T-helper 1 cell treated with Interleukin-12 subunit alpha and Interleukin-12 subunit beta and Interleukin-4 antibody, amounts not matched to agents 30 μg/mL and 1 μg/mL, for 36 hours (primary cell): ENCODE data around the gene SPACA5.
"Not testable (repeated sequence)": the region's sequence is repeated elsewhere in the genome, so short reads cannot be mapped to it uniquely, and the experiment has no call there.

Source experiments
- H3K27ac Mint-ChIP-seq: one replicate; pipeline ENCODE4 v1.8.0; 2021; ENCODE audit warnings: mild to moderate bottlenecking, mixed read lengths
- H3K27me3 Mint-ChIP-seq: one replicate; pipeline ENCODE4 v1.8.0; 2021; ENCODE audit warnings: low read depth, mixed read lengths
- H3K36me3 Mint-ChIP-seq: one replicate; pipeline ENCODE4 v1.8.0; 2021; ENCODE audit warnings: low read depth, mixed read lengths
- H3K4me1 Mint-ChIP-seq: one replicate; pipeline ENCODE4 v1.8.0; 2021; ENCODE audit warnings: low read depth, mixed read lengths
- H3K4me3 Mint-ChIP-seq: one replicate; pipeline ENCODE4 v1.8.0; 2021; ENCODE audit warnings: mild to moderate bottlenecking, moderate library complexity, mixed read lengths
- H3K9me3 Mint-ChIP-seq: one replicate; pipeline ENCODE4 v1.8.0; 2021; ENCODE audit warnings: mixed read lengths

The SPACA5 gene

GRCh38 chrX:48006688-48007087 is at the start of gene SPACA5:
Gene SPACA5, plus strand, starts transcription at chrX:48006988. Its CDS starts 815 bp downstream, at chrX:48007803.
- H3K4me3 Mint-ChIP-seq, H3K36me3 Mint-ChIP-seq, H3K27me3 Mint-ChIP-seq: not testable (repeated sequence)

GRCh38 chrX:47958206-47958605 is 48.6 kb upstream of the SPACA5 start:
- not testable (repeated sequence) for H3K4me1 Mint-ChIP-seq, H3K9me3 Mint-ChIP-seq, H3K27ac Mint-ChIP-seq, H3K36me3 Mint-ChIP-seq, H3K4me3 Mint-ChIP-seq, H3K27me3 Mint-ChIP-seq

More at GRCh38 chrX:48006688-48007087, at the start of gene SPACA5:
- peaks cover 14% of the 10 kb centered on the region for H3K4me1 Mint-ChIP-seq
- not testable (repeated sequence) for H3K27ac Mint-ChIP-seq, H3K9me3 Mint-ChIP-seq

- Mint-ChIP-seq H3K27ac (no peak overlapping the region), H3K9me3 (no peaks in the 10 kb centered on the region), H3K4me1 (no peaks in the 10 kb centered on the region), H3K36me3 (no peaks in the 10 kb centered on the region), H3K4me3 (no peak overlapping the region), H3K27me3 (no peaks in the 10 kb centered on the region)
Measured at GRCh38 chrX:47958761-47959342, 47.9 kb upstream of the SPACA5 start.

- H3K4me3 Mint-ChIP-seq = no peak overlapping the region
- no peaks in the 10 kb centered on the region for H3K4me1 Mint-ChIP-seq
- H3K9me3 Mint-ChIP-seq = peaks cover 8% of the 10 kb centered on the region
- no peaks in the 10 kb centered on the region for H3K27me3 Mint-ChIP-seq
- H3K36me3 Mint-ChIP-seq = no peaks in the 10 kb centered on the region
- no peak overlapping the region for H3K27ac Mint-ChIP-seq
Measured at GRCh38 chrX:47960406-47960805, 46.4 kb upstream of the SPACA5 start.

- not testable (repeated sequence) for H3K9me3 Mint-ChIP-seq, H3K36me3 Mint-ChIP-seq, H3K27ac Mint-ChIP-seq, H3K27me3 Mint-ChIP-seq, H3K4me1 Mint-ChIP-seq, H3K4me3 Mint-ChIP-seq
Measured at GRCh38 chrX:47961830-47962229, 45.0 kb upstream of the SPACA5 start.

GRCh38 chrX:47965526-47965925 is 41.3 kb upstream of the SPACA5 start:
- not testable (repeated sequence) for H3K4me1 Mint-ChIP-seq, H3K27ac Mint-ChIP-seq, H3K36me3 Mint-ChIP-seq, H3K4me3 Mint-ChIP-seq, H3K27me3 Mint-ChIP-seq
- peaks cover 28% of the 10 kb centered on the region for H3K9me3 Mint-ChIP-seq

- peaks cover 57% of the 10 kb centered on the region for H3K9me3 Mint-ChIP-seq
- H3K4me1 Mint-ChIP-seq = no peaks in the 10 kb centered on the region
- no peaks in the 10 kb centered on the region for H3K27me3 Mint-ChIP-seq
- no peak overlapping the region for H3K27ac Mint-ChIP-seq
- no peak overlapping the region for H3K4me3 Mint-ChIP-seq
- peaks cover 38% of the 10 kb centered on the region for H3K36me3 Mint-ChIP-seq
Measured at GRCh38 chrX:47973235-47973634, 33.6 kb upstream of the SPACA5 start.

GRCh38 chrX:47976254-47977151 is 30.3 kb upstream of the SPACA5 start:
- no peak overlapping the region for H3K27ac Mint-ChIP-seq
- peaks cover 65% of the 10 kb centered on the region for H3K36me3 Mint-ChIP-seq
- H3K27me3 Mint-ChIP-seq = no peaks in the 10 kb centered on the region
- no peaks in the 10 kb centered on the region for H3K4me1 Mint-ChIP-seq
- H3K4me3 Mint-ChIP-seq = no peak overlapping the region
- H3K9me3 Mint-ChIP-seq = peaks cover 61% of the 10 kb centered on the region

GRCh38 chrX:47991263-47992094 is 15.3 kb upstream of the SPACA5 start:
- peaks cover 16% of the 10 kb centered on the region for H3K4me1 Mint-ChIP-seq
- H3K27me3 Mint-ChIP-seq = no peaks in the 10 kb centered on the region
- H3K27ac Mint-ChIP-seq = no peak overlapping the region
- H3K4me3 Mint-ChIP-seq = no peak overlapping the region
- peaks cover 76% of the 10 kb centered on the region for H3K36me3 Mint-ChIP-seq
- H3K9me3 Mint-ChIP-seq = peaks cover 52% of the 10 kb centered on the region

- H3K27ac Mint-ChIP-seq = no peak overlapping the region
- H3K27me3 Mint-ChIP-seq = no peaks in the 10 kb centered on the region
- peaks cover 78% of the 10 kb centered on the region for H3K36me3 Mint-ChIP-seq
Measured at GRCh38 chrX:47992095-47992380, 14.8 kb upstream of the SPACA5 start.

GRCh38 chrX:47992669-47993068 is 14.1 kb upstream of the SPACA5 start:
- no peak overlapping the region for H3K4me3 Mint-ChIP-seq
- H3K4me1 Mint-ChIP-seq = peaks cover 16% of the 10 kb centered on the region
- peaks cover 75% of the 10 kb centered on the region for H3K36me3 Mint-ChIP-seq
- H3K9me3 Mint-ChIP-seq = peaks cover 44% of the 10 kb centered on the region
- H3K27ac Mint-ChIP-seq = no peak overlapping the region
- no peaks in the 10 kb centered on the region for H3K27me3 Mint-ChIP-seq

More at GRCh38 chrX:47992095-47992380, 14.8 kb upstream of the SPACA5 start:
- peaks cover 49% of the 10 kb centered on the region for H3K9me3 Mint-ChIP-seq
- H3K4me1 Mint-ChIP-seq = peaks cover 16% of the 10 kb centered on the region
- no peak overlapping the region for H3K4me3 Mint-ChIP-seq

- Mint-ChIP-seq H3K36me3 (peaks cover 36% of the 10 kb centered on the region), H3K4me3 (no peak overlapping the region), H3K4me1 (peaks cover 19% of the 10 kb centered on the region), H3K27ac (no peak overlapping the region), H3K27me3 (no peaks in the 10 kb centered on the region), H3K9me3 (peaks cover under 1% of the 10 kb centered on the region)
Measured at GRCh38 chrX:48001260-48001659, 5.5 kb upstream of the SPACA5 start.

- no peak overlapping the region for H3K27ac Mint-ChIP-seq
- H3K4me3 Mint-ChIP-seq = peak overlapping the region; percentile 40
- no peaks in the 10 kb centered on the region for H3K9me3 Mint-ChIP-seq
- H3K36me3 Mint-ChIP-seq = peaks cover 26% of the 10 kb centered on the region
- no peaks in the 10 kb centered on the region for H3K27me3 Mint-ChIP-seq
- H3K4me1 Mint-ChIP-seq = peaks cover 19% of the 10 kb centered on the region
Measured at GRCh38 chrX:48002319-48002718, 4.5 kb upstream of the SPACA5 start.

GRCh38 chrX:48002929-48003328 is 3.9 kb upstream of the SPACA5 start:
- Mint-ChIP-seq H3K36me3 (peaks cover 26% of the 10 kb centered on the region), H3K9me3 (no peaks in the 10 kb centered on the region), H3K27ac (no peak overlapping the region), H3K27me3 (no peaks in the 10 kb centered on the region), H3K4me1 (peaks cover 19% of the 10 kb centered on the region), H3K4me3 (peak overlapping the region; percentile 17)

GRCh38 chrX:48003367-48003757 is 3.4 kb upstream of the SPACA5 start:
- H3K27me3 Mint-ChIP-seq = no peaks in the 10 kb centered on the region
- H3K36me3 Mint-ChIP-seq = peaks cover 22% of the 10 kb centered on the region
- no peaks in the 10 kb centered on the region for H3K9me3 Mint-ChIP-seq
- peak overlapping the region; percentile 99 for H3K4me3 Mint-ChIP-seq
- H3K27ac Mint-ChIP-seq = peak overlapping the region; percentile 99
- peaks cover 19% of the 10 kb centered on the region for H3K4me1 Mint-ChIP-seq
